Measurements from ENCODE around the gene DBP. TPM values are rescaled to one million over a fixed set of nuclear protein-coding genes. Genes with fewer than 3 reads are reported as not detected.
A peak's percentile ranks its signal among the peaks of the same experiment; 100 is the strongest.

DBP gene
- total and polyA plus RNA-seq, 11 donors: 1.4 to 34.2 (median 11.6) TPM

GRCh38 chr19:48639483-48640375 lies 2.5 kb upstream of the DBP start:
- ATAC-seq: no peak
- intact Hi-C loops (cut with DNase I): loop anchor here in 7 of 10 donors (5.0 to 10.0 kb wide), 6 partner anchors 75 to 335 kb away; partner anchors contain the start of genes HSD17B14 (in 2 of the 7), FTL (in 1 of the 7) and MAMSTR (in 1 of the 7)
- Histone ChIP-seq H3K36me3 (no peaks in the 10 kb centered on the region), H3K9me3 (no peaks in the 10 kb centered on the region), H3K27me3 (no peaks in the 10 kb centered on the region), H3K4me1 (peaks cover 0 to 35% (median 18%) of the 10 kb centered on the region in 12 donors), H3K4me3 (peak overlapping the region in 2 of 12 donors; percentile 10 to 33), H3K27ac (no peak overlapping the region)
- TF ChIP-seq POLR2A (IDR thresholded peaks at IDR 0.05): no peak
- TF ChIP-seq, protein P1, sequence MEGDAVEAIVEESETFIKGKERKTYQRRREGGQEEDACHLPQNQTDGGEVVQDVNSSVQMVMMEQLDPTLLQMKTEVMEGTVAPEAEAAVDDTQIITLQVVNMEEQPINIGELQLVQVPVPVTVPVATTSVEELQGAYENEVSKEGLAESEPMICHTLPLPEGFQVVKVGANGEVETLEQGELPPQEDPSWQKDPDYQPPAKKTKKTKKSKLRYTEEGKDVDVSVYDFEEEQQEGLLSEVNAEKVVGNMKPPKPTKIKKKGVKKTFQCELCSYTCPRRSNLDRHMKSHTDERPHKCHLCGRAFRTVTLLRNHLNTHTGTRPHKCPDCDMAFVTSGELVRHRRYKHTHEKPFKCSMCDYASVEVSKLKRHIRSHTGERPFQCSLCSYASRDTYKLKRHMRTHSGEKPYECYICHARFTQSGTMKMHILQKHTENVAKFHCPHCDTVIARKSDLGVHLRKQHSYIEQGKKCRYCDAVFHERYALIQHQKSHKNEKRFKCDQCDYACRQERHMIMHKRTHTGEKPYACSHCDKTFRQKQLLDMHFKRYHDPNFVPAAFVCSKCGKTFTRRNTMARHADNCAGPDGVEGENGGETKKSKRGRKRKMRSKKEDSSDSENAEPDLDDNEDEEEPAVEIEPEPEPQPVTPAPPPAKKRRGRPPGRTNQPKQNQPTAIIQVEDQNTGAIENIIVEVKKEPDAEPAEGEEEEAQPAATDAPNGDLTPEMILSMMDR (IDR thresholded peaks at IDR 0.05): no peak
- 58 to 68% (median 65%) methylated on average over 32 to 33 of the region's 33 CpGs for WGBS, 4 donors
- peak in 2 of 5 donors; percentile 34 for DNase-seq

DNA sequence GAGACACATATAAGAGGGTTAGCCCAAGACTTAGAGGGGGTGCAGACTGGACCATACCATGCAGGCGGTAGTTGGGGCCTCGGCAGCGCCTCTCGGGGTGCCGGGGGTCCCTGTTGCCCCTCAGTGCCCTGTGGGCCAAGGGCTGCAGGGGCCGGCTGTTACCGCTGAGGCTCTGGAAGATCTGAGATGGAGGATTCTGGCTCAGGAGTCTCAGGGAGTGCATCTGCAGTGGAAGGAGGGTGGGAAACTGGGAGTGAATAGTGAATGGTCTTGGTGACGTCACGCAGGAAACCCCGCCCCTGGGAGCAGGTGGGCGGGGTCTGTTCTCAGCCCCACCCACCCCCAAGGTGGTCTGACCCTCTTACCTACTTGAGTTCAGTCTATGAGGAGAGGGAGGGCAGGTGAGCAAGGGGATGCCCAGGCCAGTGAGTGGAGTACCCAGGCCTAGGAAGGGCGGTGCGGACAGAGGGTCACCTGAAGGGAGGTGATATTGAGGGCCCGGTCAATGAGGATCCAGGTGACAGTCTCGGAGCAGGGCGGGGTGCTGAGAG lies 1.7 kb upstream of the DBP start:
- H3K4me3 ChIP-seq: peak overlapping the region in 7 of 12 donors; percentile 70 to 93 (median 85)
- H3K4me1 ChIP-seq: peaks cover 6 to 40% (median 22%) of the 10 kb centered on the region in 12 donors
- 76 to 84% (median 79%) methylated on average over 16 of the region's 16 CpGs for WGBS, 4 donors
- H3K36me3 ChIP-seq: no peaks in the 10 kb centered on the region
- ATAC-seq (no peak), DNase-seq (peak in 2 of 5 donors; percentile 29 to 41)
- no peaks in the 10 kb centered on the region for H3K27me3 ChIP-seq
- H3K27ac ChIP-seq: peak overlapping the region in 10 of 12 donors; percentile 85 to 100 (median 97)
- TF ChIP-seq POLR2A (IDR thresholded peaks at IDR 0.05): no peak
- TF ChIP-seq, protein P1 (IDR thresholded peaks at IDR 0.05): no peak
- intact Hi-C loops (cut with DNase I): loop anchor here in 1 of 10 donors (5.0 kb wide), 1 partner anchor 333 kb away; no protein-coding TSS in a partner anchor
- no peaks in the 10 kb centered on the region for H3K9me3 ChIP-seq

DNA sequence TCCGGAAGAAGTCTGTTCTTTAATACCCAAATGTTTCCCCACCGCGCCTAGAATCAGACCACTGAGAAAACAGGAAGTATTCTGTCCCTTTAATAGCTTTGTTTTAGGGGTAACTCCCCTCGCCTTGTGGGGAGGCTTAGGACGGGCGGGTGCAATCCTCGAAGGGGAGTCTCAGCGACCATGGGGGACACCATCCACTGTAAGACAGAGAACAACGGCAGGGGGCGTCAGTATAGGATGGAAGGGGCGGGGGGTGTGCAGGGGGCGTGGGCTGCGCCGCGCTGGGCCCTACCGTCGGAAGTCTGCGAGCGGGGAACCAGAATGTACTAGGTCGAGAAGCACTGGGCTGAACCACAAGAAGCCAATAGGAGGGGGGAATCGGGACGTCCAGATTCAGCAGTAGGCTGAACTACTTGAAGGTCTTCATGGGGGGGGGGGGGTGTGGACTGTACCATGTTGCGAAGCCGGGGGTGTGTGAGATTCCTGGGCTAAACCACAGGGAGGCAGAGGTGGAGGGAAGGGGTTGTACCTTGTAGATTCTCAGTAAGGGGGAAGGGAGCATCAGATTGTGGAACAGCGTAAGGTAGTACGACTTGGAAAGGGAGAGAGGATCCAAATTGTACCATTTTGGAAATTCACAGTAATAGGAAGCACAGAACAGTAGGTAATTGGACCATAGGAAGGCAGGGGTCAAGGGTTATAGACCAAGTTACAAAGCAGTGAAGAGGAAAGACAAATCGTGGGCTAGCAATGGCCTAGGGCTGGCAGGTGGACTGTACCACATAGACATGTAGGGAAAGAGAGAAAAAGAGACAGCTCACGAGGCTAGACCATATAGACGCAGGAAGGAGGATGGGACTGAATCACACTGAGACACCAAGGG lies 1.0 kb upstream of the DBP start:
- H3K27me3 ChIP-seq: no peaks in the 10 kb centered on the region
- H3K4me3 ChIP-seq: peak overlapping the region; percentile 6 to 93 (median 78)
- no peak for TF ChIP-seq POLR2A (IDR thresholded peaks at IDR 0.05)
- TF ChIP-seq, protein P1 (IDR thresholded peaks at IDR 0.05): peak in 1 of 12 donors; percentile 15
- intact Hi-C loops (cut with DNase I): loop anchor here in 1 of 10 donors (2.0 to 5.0 kb wide), 2 partner anchors 19 to 334 kb away; partner anchors contain the start of genes RPL18 and SPHK2
- peak overlapping the region; percentile 85 to 100 (median 96) for H3K27ac ChIP-seq
- H3K36me3 ChIP-seq: peaks cover 0 to 4% (median 0%) of the 10 kb centered on the region in 9 donors
- ATAC-seq: peak; percentile 39 to 58 (median 46)
- H3K9me3 ChIP-seq: no peaks in the 10 kb centered on the region
- DNase-seq: peak; percentile 83 to 91 (median 88)
- H3K4me1 ChIP-seq: peaks cover 14 to 47% (median 29%) of the 10 kb centered on the region in 12 donors
- 8 to 10% (median 9%) methylated on average over 29 of the region's 29 CpGs for WGBS, 4 donors
